ENCODE measurements around the gene DENND1A.

Gene DENND1A

GRCh38 chr9:123376218-123377071, 553.5 kb downstream of the DENND1A start:
- DNase-seq (ENCODE audit: low read depth, low spot score): no peak
- no peak overlapping the region for H3K27ac ChIP-seq

GRCh38 chr9:123375469-123376132, 554.3 kb downstream of the DENND1A start:
- DNase-seq (ENCODE audit: low read depth, low spot score): no peak
- H3K27ac ChIP-seq: no peak overlapping the region

- no peak for DNase-seq (ENCODE audit: low read depth, low spot score)
- no peak overlapping the region for H3K27ac ChIP-seq
These were observed 556.0 kb downstream of the DENND1A start for GRCh38 chr9:123373946-123374345.

- no peak for DNase-seq (ENCODE audit: low read depth, low spot score)
- H3K27ac ChIP-seq: no peak overlapping the region
These were observed 556.4 kb downstream of the DENND1A start for GRCh38 chr9:123373447-123373923.

GRCh38 chr9:123372766-123373446, 557.0 kb downstream of the DENND1A start:
- no peak overlapping the region for H3K27ac ChIP-seq
- no peak for DNase-seq (ENCODE audit: low read depth, low spot score)

- no peak for DNase-seq (ENCODE audit: low read depth, low spot score)
These were observed 557.9 kb downstream of the DENND1A start for GRCh38 chr9:123371805-123372590.

GRCh38 chr9:123371228-123371584, 558.7 kb downstream of the DENND1A start:
- no peak for DNase-seq (ENCODE audit: low read depth, low spot score)
- no peak overlapping the region for H3K27ac ChIP-seq

More at GRCh38 chr9:123371805-123372590, 557.9 kb downstream of the DENND1A start:
- H3K27ac ChIP-seq: no peak overlapping the region

GRCh38 chr9:123370526-123371227, 559.2 kb downstream of the DENND1A start:
- no peak overlapping the region for H3K27ac ChIP-seq
- no peak for DNase-seq (ENCODE audit: low read depth, low spot score)

- no peak overlapping the region for H3K27ac ChIP-seq
- no peak for DNase-seq (ENCODE audit: low read depth, low spot score)
These were observed 559.8 kb downstream of the DENND1A start for GRCh38 chr9:123370108-123370507.

GRCh38 chr9:123369296-123369695, 560.6 kb downstream of the DENND1A start:
- no peak overlapping the region for H3K27ac ChIP-seq
- no peak for DNase-seq (ENCODE audit: low read depth, low spot score)

- DNase-seq (ENCODE audit: low read depth, low spot score): no peak
- no peak overlapping the region for H3K27ac ChIP-seq
These were observed 561.3 kb downstream of the DENND1A start for GRCh38 chr9:123368536-123369153.

- H3K27ac ChIP-seq: no peak overlapping the region
- DNase-seq (ENCODE audit: low read depth, low spot score): no peak
These were observed 561.9 kb downstream of the DENND1A start for GRCh38 chr9:123368023-123368422.

GRCh38 chr9:123365881-123366528, 563.9 kb downstream of the DENND1A start:
- H3K27ac ChIP-seq: no peak overlapping the region
- DNase-seq (ENCODE audit: low read depth, low spot score): no peak

- H3K27ac ChIP-seq: no peak overlapping the region
- DNase-seq (ENCODE audit: low read depth, low spot score): no peak
These were observed 564.5 kb downstream of the DENND1A start for GRCh38 chr9:123365287-123365880.

- no peak for DNase-seq (ENCODE audit: low read depth, low spot score)
- no peak overlapping the region for H3K27ac ChIP-seq
These were observed 565.6 kb downstream of the DENND1A start for GRCh38 chr9:123364241-123364824.

GRCh38 chr9:123362856-123363255, 567.1 kb downstream of the DENND1A start:
- DNase-seq (ENCODE audit: low read depth, low spot score): no peak
- no peak overlapping the region for H3K27ac ChIP-seq

GRCh38 chr9:123361731-123362510, 568.0 kb downstream of the DENND1A start:
- no peak for DNase-seq (ENCODE audit: low read depth, low spot score)
- no peak overlapping the region for H3K27ac ChIP-seq

All from epithelial cell of prostate (primary cell).